Measurements from ENCODE around the gene FMNL2. TPM values are rescaled to one million over a fixed set of nuclear protein-coding genes. Genes with fewer than 3 reads are reported as not detected.

FMNL2 gene
- polyA plus RNA-seq, 3 donors, result 0.28 to 3.2 (median 0.71) TPM

- no peak for DNase-seq
- Histone ChIP-seq H3K27ac (ENCODE audit: low read depth in 1 of 2, low read length in 2 of 2) (no peak overlapping the region), H3K4me3 (replicated peaks in 1 of 3; ENCODE audit: low read depth in 2 of 3, low read length in 3 of 3) (no peak overlapping the region), H3K36me3 (replicated peaks in 1 of 2; ENCODE audit: control insufficient read depth in 1 of 2, insufficient read depth in 2 of 2, low read length in 2 of 2) (no peaks in the 10 kb centered on the region), H3K4me2 (replicated peaks; ENCODE audit: extremely low read depth, low read length, poor library complexity, severe bottlenecking) (no peak overlapping the region), H2AFZ (ENCODE audit: insufficient read depth, low read depth, low read length, poor library complexity, severe bottlenecking) (no peak overlapping the region), H3K27me3 (ENCODE audit: control insufficient read depth in 2 of 2, insufficient read depth in 2 of 2, low read length in 2 of 2) (no peaks in the 10 kb centered on the region), H4K20me1 (ENCODE audit: insufficient read depth, low read length) (no peaks in the 10 kb centered on the region), H3K79me2 (ENCODE audit: insufficient read depth, low read length) (no peaks in the 10 kb centered on the region), H3K9ac (ENCODE audit: insufficient read depth, low read length, poor library complexity, severe bottlenecking) (no peak overlapping the region), H3K4me1 (ENCODE audit: control insufficient read depth in 1 of 2, insufficient read depth in 2 of 2, low read length in 2 of 2) (no peaks in the 10 kb centered on the region), H3K9me3 (replicated peaks in 1 of 2; ENCODE audit: control insufficient read depth in 1 of 2, insufficient read depth in 1 of 2, low read length in 2 of 2) (no peaks in the 10 kb centered on the region)
- no peak for TF ChIP-seq CTCF (IDR thresholded peaks at IDR 0.05)
- no CpG with 5 or more reads among the region's 1 CpG for WGBS (ENCODE audit: insufficient coverage)
- Mint-ChIP-seq H3K27me3 (ENCODE audit: low read depth in 3 of 3) (peaks cover 0 to 4% (median 0%) of the 10 kb centered on the region in 3 donors), H3K27ac (no peak overlapping the region), H3K4me1 (no peaks in the 10 kb centered on the region), H3K36me3 (no peaks in the 10 kb centered on the region), H3K4me3 (no peak overlapping the region), H3K9me3 (peaks cover 0 to 3% (median 0%) of the 10 kb centered on the region in 7 donors)
- intact Hi-C loops (cut with micrococcal nuclease), result no loop called here
Measured at GRCh38 chr2:152349416-152349815, 14.4 kb downstream of the FMNL2 start.

GRCh38 chr2:152350155-152350679, 15.2 kb downstream of the FMNL2 start:
- peaks cover 0 to 3% (median 0%) of the 10 kb centered on the region in 7 donors for H3K9me3 Mint-ChIP-seq
- no peak overlapping the region for H3K4me2 ChIP-seq (replicated peaks; ENCODE audit: extremely low read depth, low read length, poor library complexity, severe bottlenecking)
- no peak for DNase-seq
- no peaks in the 10 kb centered on the region for H3K9me3 ChIP-seq (replicated peaks in 1 of 2; ENCODE audit: control insufficient read depth in 1 of 2, insufficient read depth in 1 of 2, low read length in 2 of 2)
- no peak overlapping the region for H3K4me3 Mint-ChIP-seq
- intact Hi-C loops (cut with micrococcal nuclease), result no loop called here
- no peak overlapping the region for H3K27ac ChIP-seq (ENCODE audit: low read depth in 1 of 2, low read length in 2 of 2)
- no peaks in the 10 kb centered on the region for H3K4me1 Mint-ChIP-seq
- H3K9ac ChIP-seq (ENCODE audit: insufficient read depth, low read length, poor library complexity, severe bottlenecking), result no peak overlapping the region
- no peaks in the 10 kb centered on the region for H3K36me3 Mint-ChIP-seq
- H3K27me3 ChIP-seq (ENCODE audit: control insufficient read depth in 2 of 2, insufficient read depth in 2 of 2, low read length in 2 of 2), result no peaks in the 10 kb centered on the region
- no peak overlapping the region for H3K4me3 ChIP-seq (replicated peaks in 1 of 3; ENCODE audit: low read depth in 2 of 3, low read length in 3 of 3)
- H3K79me2 ChIP-seq (ENCODE audit: insufficient read depth, low read length), result no peaks in the 10 kb centered on the region
- H3K27me3 Mint-ChIP-seq (ENCODE audit: low read depth in 3 of 3), result peaks cover 0 to 4% (median 0%) of the 10 kb centered on the region in 3 donors
- H3K27ac Mint-ChIP-seq, result peak overlapping the region in 1 of 7 donors; percentile 22
- no peaks in the 10 kb centered on the region for H3K4me1 ChIP-seq (ENCODE audit: control insufficient read depth in 1 of 2, insufficient read depth in 2 of 2, low read length in 2 of 2)
- no peak overlapping the region for H2AFZ ChIP-seq (ENCODE audit: insufficient read depth, low read depth, low read length, poor library complexity, severe bottlenecking)
- H3K36me3 ChIP-seq (replicated peaks in 1 of 2; ENCODE audit: control insufficient read depth in 1 of 2, insufficient read depth in 2 of 2, low read length in 2 of 2), result no peaks in the 10 kb centered on the region
- TF ChIP-seq CTCF (IDR thresholded peaks at IDR 0.05), result no peak
- 96% methylated on average over 3 of the region's 5 CpGs for WGBS (ENCODE audit: insufficient coverage)
- no peaks in the 10 kb centered on the region for H4K20me1 ChIP-seq (ENCODE audit: insufficient read depth, low read length)
